Uterus (tissue), 4 donors: ENCODE data around the gene IRF2BP2. TPM values are rescaled to one million over a fixed set of nuclear protein-coding genes. Genes with fewer than 3 reads are reported as not detected.

Experiments used
- DNase-seq, 2 donors: peaks; one replicate each; pipeline ENCODE4 v3.0.0-alpha.2; 2019 to 2020
- H3K27ac ChIP-seq, 2 donors: fragments of 200-600 bp; sonication (generic); 1 replicate in 1 of 2; 2 replicates in 1 of 2; pipeline ENCODE4 v1.5.1; 2016 to 2018
- H3K27me3 ChIP-seq, 2 donors: fragments of 200-600 bp; sonication (generic); one replicate each; pipeline ENCODE4 v1.5.1; 2018 to 2019; ENCODE audit warnings: control low read depth in 1 of 2
- H3K36me3 ChIP-seq, 2 donors: fragments of 200-600 bp; sonication (generic); one replicate each; pipeline ENCODE4 v1.5.1; 2019; ENCODE audit warnings: control low read depth in 1 of 2
- H3K4me1 ChIP-seq, 2 donors: fragments of 200-600 bp; sonication (generic); one replicate each; pipeline ENCODE4 v1.5.1; 2018 to 2019; ENCODE audit warnings: control low read depth in 1 of 2
- H3K4me3 ChIP-seq, 2 donors: fragments of 200-600 bp; sonication (generic); 1 replicate in 1 of 2; 2 replicates in 1 of 2; pipeline ENCODE4 v1.5.1; 2018 to 2019; ENCODE audit warnings: mild to moderate bottlenecking in 1 of 2
- H3K9me3 ChIP-seq, 2 donors: fragments of 200-600 bp; sonication (generic); one replicate each; pipeline ENCODE4 v1.5.1; 2019; ENCODE audit warnings: control low read depth in 1 of 2
- CTCF ChIP-seq, 4 experiments: fragments of 200-600 bp in 2 of 4; fragments of 450-650 bp in 2 of 4; sonication (generic) in 2 of 4; IDR thresholded peaks; one replicate each; pipeline ENCODE4 v1.5.1; 2016 to 2019; ENCODE audit warnings: antibody characterized with exemption in 4 of 4, mild to moderate bottlenecking in 2 of 4, moderate library complexity in 1 of 4
- POLR2A ChIP-seq, 2 donors: fragments of 450-650 bp; IDR thresholded peaks; one replicate each; pipeline ENCODE4 v1.6.1; 2016; ENCODE audit warnings: antibody characterized with exemption in 2 of 2, mild to moderate bottlenecking in 1 of 2, moderate library complexity in 1 of 2
- intact Hi-C: fragments of 100-400 bp; cut with DNase I; formaldehyde crosslinking; loops from one replicate; pipeline ENCODE4 v1.15.1; 2023; ENCODE audit warnings: low total_unique reads
- total RNA-seq, 4 donors: library from RNA; depleted of rRNA in 3 of 4; stranded (reverse); fragments of >200 nt in 3 of 4; gene quantifications; one replicate each; pipeline versions ENCODE4 v1.1.0 to v1.2.4, GENCODE V29; 2014 to 2023
- donor health status: DM: yes; HTN: yes; CAD: no.

The IRF2BP2 gene
- 100 to 1,000 TPM in 3 of 4 donors, 10 to 100 TPM in 1; 56.8 to 182 (median 124) TPM for total RNA-seq

GRCh38 chr1:234610061-234610665 lies at the start of gene IRF2BP2:
Gene IRF2BP2 (minus strand): TSS chr1:234610178. CDS start chr1:234609494, 684 bp downstream.
- TF ChIP-seq POLR2A (IDR thresholded peaks at IDR 0.05) (peak; percentile 80 to 98), CTCF (IDR thresholded peaks at IDR 0.05) (peak in 1 of 4 experiments; percentile 10)
- Histone ChIP-seq H3K27me3 (no peaks in the 10 kb centered on the region), H3K27ac (peak within 1 kb of the TSS; percentile 99 to 100), H3K4me1 (peaks cover 6 to 7% of the 10 kb centered on the region in 2 donors), H3K36me3 (no peaks in the 10 kb centered on the region), H3K9me3 (no peaks in the 10 kb centered on the region), H3K4me3 (peak within 1 kb of the TSS; percentile 53 to 54)
- peak; percentile 78 to 86 for DNase-seq
- intact Hi-C loops = loop anchor here (2.0 kb wide), 1 partner anchor 115 kb away; no protein-coding TSS in a partner anchor

DNA sequence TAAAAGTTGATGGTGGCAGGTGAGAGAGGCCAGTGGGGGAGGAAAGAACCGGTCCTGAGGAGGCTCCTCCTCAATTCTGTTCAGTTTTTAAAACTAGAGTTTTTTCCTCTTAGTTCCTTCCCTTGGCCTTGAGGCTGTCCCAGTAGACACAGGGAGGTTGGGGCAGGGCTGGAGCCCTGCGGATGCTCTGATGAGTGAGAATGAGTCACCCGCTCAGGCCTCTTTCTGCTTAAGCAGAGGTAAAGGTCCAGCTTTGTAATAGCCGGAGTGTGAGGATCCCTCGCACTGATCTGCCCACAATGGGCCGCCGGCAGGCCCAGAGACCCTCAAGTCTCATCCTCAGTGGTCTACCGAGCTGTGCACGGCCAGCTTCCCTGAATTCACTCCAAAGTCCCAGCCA lies 49.6 kb upstream of the IRF2BP2 start:
- Histone ChIP-seq H3K27ac (no peak overlapping the region), H3K36me3 (no peaks in the 10 kb centered on the region), H3K9me3 (no peaks in the 10 kb centered on the region), H3K4me3 (no peak overlapping the region), H3K27me3 (no peaks in the 10 kb centered on the region), H3K4me1 (no peaks in the 10 kb centered on the region)
- TF ChIP-seq POLR2A (IDR thresholded peaks at IDR 0.05) = no peak
- no peak for TF ChIP-seq CTCF (IDR thresholded peaks at IDR 0.05)
- no peak for DNase-seq
- intact Hi-C loops = no loop called here

GRCh38 chr1:234658138-234658537 lies 48.2 kb upstream of the IRF2BP2 start:
- Histone ChIP-seq H3K4me1 (no peaks in the 10 kb centered on the region), H3K36me3 (no peaks in the 10 kb centered on the region), H3K4me3 (no peak overlapping the region), H3K27me3 (no peaks in the 10 kb centered on the region), H3K9me3 (no peaks in the 10 kb centered on the region), H3K27ac (no peak overlapping the region)
- no peak for DNase-seq
- TF ChIP-seq POLR2A (IDR thresholded peaks at IDR 0.05) = no peak
- TF ChIP-seq CTCF (IDR thresholded peaks at IDR 0.05) = no peak
- intact Hi-C loops = no loop called here

- Histone ChIP-seq H3K4me3 (no peak overlapping the region), H3K9me3 (no peaks in the 10 kb centered on the region), H3K27ac (no peak overlapping the region), H3K36me3 (no peaks in the 10 kb centered on the region), H3K27me3 (no peaks in the 10 kb centered on the region), H3K4me1 (no peaks in the 10 kb centered on the region)
- DNase-seq = no peak
- intact Hi-C loops = no loop called here
- TF ChIP-seq CTCF (IDR thresholded peaks at IDR 0.05) = no peak
- TF ChIP-seq POLR2A (IDR thresholded peaks at IDR 0.05) = no peak
Measured at GRCh38 chr1:234656944-234657654, 47.1 kb upstream of the IRF2BP2 start.
